Measurements from ENCODE around the gene ABO.
"Not testable (repeated sequence)": the region's sequence is repeated elsewhere in the genome, so short reads cannot be mapped to it uniquely, and the experiment has no call there.

The ABO gene

DNA sequence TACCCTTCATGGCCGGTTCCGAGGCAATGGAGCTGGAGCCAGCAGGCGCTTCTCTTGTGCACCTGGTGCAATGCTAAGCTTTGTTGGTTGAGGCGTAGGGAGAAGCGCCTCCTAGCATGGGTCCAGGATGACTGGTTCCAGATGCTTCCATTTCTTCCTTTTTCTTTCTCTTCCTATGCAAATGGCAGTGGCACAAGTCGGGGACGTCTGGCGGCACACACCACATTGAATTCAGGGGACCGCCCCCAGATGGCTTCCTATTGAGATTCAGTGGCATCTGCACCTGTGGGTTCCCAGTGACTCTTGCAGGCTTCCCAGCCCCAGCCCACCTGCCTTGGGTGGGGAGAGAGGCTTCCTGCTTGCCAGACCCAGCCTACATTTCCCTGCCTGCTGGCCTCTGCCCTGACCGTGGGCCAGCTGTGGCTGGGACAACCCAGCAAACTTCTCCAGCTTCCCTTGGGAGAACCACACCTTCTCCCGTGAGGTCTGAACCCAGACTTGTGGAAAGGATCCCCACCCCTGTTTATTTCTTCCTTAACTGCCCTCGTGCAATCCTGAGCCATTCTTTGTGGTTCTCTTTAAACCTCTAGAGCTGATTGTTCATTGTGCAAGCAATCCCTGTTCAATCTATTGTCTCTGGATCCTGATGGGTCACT, 57.5 kb downstream of the ABO start:
- DNase-seq (ENCODE audit: low read depth); in situ Hi-C loops (cut with HindIII; ENCODE audit: low sequenced_read_pairs); H3K4me3 ChIP-seq (ENCODE audit: low read depth, low read length): not testable (repeated sequence)

DNA sequence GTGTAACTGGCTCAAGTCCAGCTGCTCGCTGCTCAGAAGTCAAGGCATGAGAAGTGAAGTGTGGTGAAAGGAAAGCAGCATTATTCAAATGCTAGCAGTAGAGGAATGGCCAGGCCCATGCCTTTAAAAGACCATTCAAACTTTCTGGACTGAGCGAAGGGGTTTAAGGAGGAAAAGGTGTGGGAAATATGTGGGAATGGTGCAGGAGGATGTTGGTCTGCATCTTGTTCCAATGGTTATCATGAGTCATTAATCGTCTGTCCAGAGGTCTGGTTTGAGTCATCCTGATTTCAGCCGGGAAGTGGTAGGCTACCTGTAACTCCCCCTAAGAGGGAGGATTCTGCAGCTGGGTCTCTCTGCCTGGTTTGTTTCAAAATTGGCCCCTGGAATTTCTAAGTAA, 60.7 kb downstream of the ABO start:
- in situ Hi-C loops (cut with HindIII; ENCODE audit: low sequenced_read_pairs); H3K4me3 ChIP-seq (ENCODE audit: low read depth, low read length); DNase-seq (ENCODE audit: low read depth): not testable (repeated sequence)

DNA sequence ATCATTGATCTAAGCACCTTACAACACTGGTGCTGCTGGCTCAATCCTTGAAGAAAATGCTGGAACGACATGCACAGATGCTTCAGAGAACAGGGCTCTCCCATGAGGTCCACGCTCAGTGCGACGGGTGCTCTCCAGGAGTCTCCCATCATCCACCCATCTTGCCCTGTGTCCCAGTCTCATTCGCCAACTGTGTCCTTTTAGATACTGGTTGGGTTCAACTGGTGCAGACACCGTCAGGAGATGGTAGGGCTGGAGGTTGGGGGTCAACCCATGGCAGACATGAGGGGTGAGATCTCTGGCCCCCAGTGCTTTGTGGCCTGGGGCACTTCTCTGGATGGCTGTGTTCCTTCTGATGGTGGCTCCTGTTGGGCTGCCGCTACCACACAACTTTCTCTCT, 64.4 kb downstream of the ABO start:
- in situ Hi-C loops (cut with HindIII; ENCODE audit: low sequenced_read_pairs) = no loop called here
- TF ChIP-seq, protein P1, sequence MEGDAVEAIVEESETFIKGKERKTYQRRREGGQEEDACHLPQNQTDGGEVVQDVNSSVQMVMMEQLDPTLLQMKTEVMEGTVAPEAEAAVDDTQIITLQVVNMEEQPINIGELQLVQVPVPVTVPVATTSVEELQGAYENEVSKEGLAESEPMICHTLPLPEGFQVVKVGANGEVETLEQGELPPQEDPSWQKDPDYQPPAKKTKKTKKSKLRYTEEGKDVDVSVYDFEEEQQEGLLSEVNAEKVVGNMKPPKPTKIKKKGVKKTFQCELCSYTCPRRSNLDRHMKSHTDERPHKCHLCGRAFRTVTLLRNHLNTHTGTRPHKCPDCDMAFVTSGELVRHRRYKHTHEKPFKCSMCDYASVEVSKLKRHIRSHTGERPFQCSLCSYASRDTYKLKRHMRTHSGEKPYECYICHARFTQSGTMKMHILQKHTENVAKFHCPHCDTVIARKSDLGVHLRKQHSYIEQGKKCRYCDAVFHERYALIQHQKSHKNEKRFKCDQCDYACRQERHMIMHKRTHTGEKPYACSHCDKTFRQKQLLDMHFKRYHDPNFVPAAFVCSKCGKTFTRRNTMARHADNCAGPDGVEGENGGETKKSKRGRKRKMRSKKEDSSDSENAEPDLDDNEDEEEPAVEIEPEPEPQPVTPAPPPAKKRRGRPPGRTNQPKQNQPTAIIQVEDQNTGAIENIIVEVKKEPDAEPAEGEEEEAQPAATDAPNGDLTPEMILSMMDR (IDR thresholded peaks at IDR 0.05; ENCODE audit: low read depth, low read length, missing control alignments) = no peak
- no peak overlapping the region for H3K4me3 ChIP-seq (ENCODE audit: low read depth, low read length)
- DNase-seq (ENCODE audit: low read depth) = no peak

DNA sequence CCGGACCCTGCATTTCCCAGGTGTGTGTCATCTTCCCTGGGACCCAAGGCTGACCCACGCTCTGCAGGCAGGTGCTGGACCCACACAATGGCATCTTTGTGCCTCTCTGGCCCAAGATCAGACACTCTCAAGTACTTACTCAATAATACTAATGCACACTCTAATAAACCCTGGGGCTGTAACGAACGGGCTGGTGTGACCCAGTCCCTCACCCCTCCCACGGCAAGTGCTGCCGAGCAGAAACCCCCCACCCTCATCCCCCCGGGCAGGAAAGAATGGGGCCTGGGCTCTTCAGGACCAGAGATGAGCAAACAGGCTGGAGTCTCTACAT, 64.8 kb downstream of the ABO start:
- H3K4me3 ChIP-seq (ENCODE audit: low read depth, low read length) = no peak overlapping the region
- no peak for DNase-seq (ENCODE audit: low read depth)
- TF ChIP-seq, protein P1 (IDR thresholded peaks at IDR 0.05; ENCODE audit: low read depth, low read length, missing control alignments) = no peak
- in situ Hi-C loops (cut with HindIII; ENCODE audit: low sequenced_read_pairs) = no loop called here

DNA sequence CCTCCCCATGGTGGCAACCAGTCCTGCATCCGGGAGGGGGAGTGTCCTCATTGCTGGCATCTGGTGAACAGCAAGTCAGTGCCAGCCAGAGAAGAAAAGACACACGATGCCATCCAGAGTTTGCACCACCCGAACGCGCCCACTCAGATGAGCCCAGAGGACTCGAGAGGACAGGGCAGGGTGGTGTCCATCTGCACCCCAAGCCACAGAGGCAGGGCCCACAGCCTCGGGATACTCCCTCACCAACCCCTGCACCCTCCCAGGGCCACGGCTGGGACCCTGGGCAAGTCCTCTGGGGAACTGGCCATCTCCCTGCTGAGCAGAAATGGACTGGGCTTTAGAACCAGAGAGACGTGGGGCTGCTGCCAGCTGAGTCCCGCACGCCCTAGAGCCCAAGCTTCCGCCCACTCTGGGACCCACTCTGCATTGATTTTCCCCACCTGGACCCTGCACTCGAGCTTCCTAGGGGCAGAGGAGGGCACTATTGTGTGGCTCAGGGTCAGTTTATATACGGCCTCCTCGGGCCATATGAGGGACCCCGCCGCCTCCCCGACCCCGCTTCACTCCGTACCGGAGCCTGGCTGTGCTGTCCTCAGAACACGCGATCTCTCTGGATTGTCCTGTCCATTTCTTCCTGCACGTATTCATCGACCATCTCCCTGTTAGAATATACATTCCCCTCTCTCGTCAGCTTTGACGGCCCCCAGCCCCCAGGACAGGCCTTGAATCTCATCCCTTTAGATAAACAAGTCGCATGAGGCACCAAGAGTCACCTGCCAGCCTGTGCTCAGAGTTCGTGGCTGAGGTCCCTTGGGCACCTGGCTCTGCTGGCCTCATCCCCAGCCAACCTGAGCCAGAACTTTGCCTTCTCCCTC, 65.4 kb downstream of the ABO start:
- H3K4me3 ChIP-seq (ENCODE audit: low read depth, low read length); DNase-seq (ENCODE audit: low read depth); in situ Hi-C loops (cut with HindIII; ENCODE audit: low sequenced_read_pairs): not testable (repeated sequence)

DNA sequence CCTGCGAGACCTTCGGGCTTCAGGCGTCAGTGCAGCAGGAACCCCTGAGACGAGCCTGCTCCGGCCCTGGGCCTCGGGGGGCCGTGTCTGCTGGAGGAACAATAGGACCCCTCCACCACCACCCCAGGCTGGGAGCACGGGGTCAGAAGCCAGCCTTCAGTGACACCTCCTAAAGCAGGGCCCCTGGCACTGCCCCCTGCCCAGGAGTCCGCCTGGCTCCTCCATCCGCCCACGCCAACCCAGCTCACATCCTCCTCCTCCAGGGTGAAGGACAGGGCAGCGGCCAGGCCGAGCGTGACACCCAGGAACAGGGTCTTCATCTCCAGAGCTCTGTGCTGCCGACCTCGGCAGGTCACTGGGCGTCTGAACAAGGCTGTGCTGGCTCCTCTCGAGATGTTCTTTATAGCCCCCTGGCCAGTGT, 66.1 kb downstream of the ABO start, which contains the start of gene OBP2B:
Gene OBP2B, minus strand, starts transcription at position 371 of the 421 bp plus-strand sequence. Its CDS starts 51 bp downstream, at position 320.
- in situ Hi-C loops (cut with HindIII; ENCODE audit: low sequenced_read_pairs); DNase-seq (ENCODE audit: low read depth); H3K4me3 ChIP-seq (ENCODE audit: low read depth, low read length): not testable (repeated sequence)

DNA sequence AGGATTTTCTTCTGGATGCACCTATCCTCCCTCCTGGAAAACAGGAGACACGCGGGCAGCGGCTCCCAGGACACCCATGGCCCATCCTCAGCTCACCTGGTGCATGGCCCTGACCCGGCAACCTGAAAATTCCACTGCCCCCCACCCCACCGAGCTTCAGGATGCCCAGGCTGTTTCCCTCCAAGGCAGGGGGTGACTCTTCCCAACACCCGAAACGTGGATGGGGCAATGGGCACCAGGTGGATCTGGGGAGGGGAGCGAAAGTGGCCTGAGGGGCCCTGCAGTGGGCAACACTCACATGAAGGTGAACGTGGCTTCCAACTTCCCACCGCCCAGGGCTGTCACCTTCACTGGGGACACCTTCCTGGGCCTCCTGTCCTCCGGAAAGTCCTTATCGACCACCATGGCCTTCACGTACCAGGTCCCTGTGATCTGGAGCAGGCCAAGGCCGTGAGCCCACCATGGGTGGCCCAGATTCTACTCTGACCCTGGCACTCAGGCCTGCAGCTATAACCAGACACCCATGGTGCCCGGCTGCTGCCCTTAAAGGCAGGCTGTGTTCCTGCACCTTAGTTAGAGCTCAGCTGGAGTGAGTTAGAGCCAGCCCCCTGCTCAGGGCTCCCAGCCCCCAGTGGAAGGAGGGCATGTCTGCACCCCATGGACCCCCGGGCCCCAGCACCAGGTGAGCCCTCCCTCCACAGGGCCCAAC, 66.7 kb downstream of the ABO start:
- in situ Hi-C loops (cut with HindIII; ENCODE audit: low sequenced_read_pairs); H3K4me3 ChIP-seq (ENCODE audit: low read depth, low read length); DNase-seq (ENCODE audit: low read depth): not testable (repeated sequence)

DNA sequence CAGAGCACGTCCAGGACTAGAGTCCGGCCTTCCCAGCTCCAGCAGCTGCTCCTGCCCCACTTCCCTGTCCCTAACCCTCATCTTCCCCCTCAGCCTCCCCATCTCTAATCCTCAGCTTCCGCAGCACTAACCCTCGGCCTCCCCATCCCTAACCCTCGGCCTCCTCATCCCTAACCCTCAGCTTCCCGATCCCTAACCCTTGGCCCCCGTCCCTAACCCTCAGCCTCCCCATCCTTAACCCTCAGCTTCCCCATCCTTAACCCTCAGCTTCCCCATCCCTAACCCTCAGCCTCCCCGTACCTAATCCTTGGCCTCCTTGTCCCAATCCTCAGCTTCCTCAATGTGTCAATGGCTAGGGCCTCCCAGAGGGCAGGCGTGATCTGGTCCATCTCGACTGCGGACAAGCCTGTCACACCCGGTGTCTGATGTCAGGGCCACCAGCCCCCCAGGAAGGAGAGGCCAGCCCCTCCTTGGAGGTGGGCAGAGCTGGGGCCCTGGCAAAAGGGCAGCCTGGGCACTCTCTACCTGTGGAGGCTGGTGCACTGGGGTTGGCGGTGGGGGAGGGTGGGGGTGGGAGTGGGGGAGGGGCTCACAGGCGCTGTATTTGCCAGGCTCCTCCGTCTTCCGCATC, 67.3 kb downstream of the ABO start:
- TF ChIP-seq, protein P1 (IDR thresholded peaks at IDR 0.05; ENCODE audit: low read depth, low read length, missing control alignments) = no peak
- H3K4me3 ChIP-seq (ENCODE audit: low read depth, low read length) = no peak overlapping the region
- no peak for DNase-seq (ENCODE audit: low read depth)
- in situ Hi-C loops (cut with HindIII; ENCODE audit: low sequenced_read_pairs) = no loop called here

All from astrocyte of the cerebellum (primary cell).